Astrocyte (in vitro differentiated cells and primary cell): ENCODE data around the gene JOSD1. TPM values are rescaled to one million over a fixed set of nuclear protein-coding genes. Genes with fewer than 3 reads are reported as not detected.

Experiments
- DNase-seq: peaks from one replicate; pipeline ENCODE4 v3.0.0-alpha.2; 2010; ENCODE audit warnings: low read depth
- FAIRE-seq: peaks from 2 replicates; lab custom pipeline; 2011; peaks lifted over from hg19 to GRCh38; lab: Jason Lieb, UNC
- H2AFZ ChIP-seq: 2 replicates; pipeline ENCODE4 v1.6.0; 2012; ENCODE audit warnings: low read depth, low read length, inconsistent platforms
- H3K27ac ChIP-seq: 2 replicates; pipeline ENCODE4 v1.5.1; 2011; ENCODE audit warnings: low read depth, low read length, inconsistent platforms
- H3K27me3 ChIP-seq: 2 replicates; pipeline ENCODE4 v1.6.0; 2011; ENCODE audit warnings: low read length, inconsistent platforms; ENCODE audit not compliant: insufficient read depth
- H3K36me3 ChIP-seq: 2 replicates; pipeline ENCODE4 v1.5.1; 2011; ENCODE audit warnings: low read length, inconsistent platforms; ENCODE audit not compliant: insufficient read depth
- H3K4me1 ChIP-seq: 2 replicates; pipeline ENCODE4 v1.5.1; 2011; ENCODE audit warnings: low read length, inconsistent platforms; ENCODE audit not compliant: insufficient read depth
- H3K4me2 ChIP-seq: 2 replicates; pipeline ENCODE4 v1.6.0; 2012; ENCODE audit warnings: low read length, inconsistent platforms
- H3K4me3 ChIP-seq: 2 replicates; pipeline ENCODE4 v1.5.1; 2011; ENCODE audit warnings: low read depth, mild to moderate bottlenecking, low read length, inconsistent platforms; ENCODE audit not compliant: insufficient read depth
- H3K79me2 ChIP-seq: 2 replicates; pipeline ENCODE4 v1.6.0; 2012; ENCODE audit warnings: mild to moderate bottlenecking, low read length, inconsistent platforms; ENCODE audit not compliant: insufficient read depth
- H3K9ac ChIP-seq: 2 replicates; pipeline ENCODE4 v1.6.0; 2012; ENCODE audit warnings: mild to moderate bottlenecking, low read length, inconsistent platforms
- H3K9me3 ChIP-seq: 2 replicates; pipeline ENCODE4 v1.5.1; 2012; ENCODE audit warnings: low read depth, mild to moderate bottlenecking, low read length, inconsistent platforms; ENCODE audit not compliant: insufficient read depth
- H4K20me1 ChIP-seq: 2 replicates; pipeline ENCODE4 v1.6.0; 2012; ENCODE audit warnings: low read length, inconsistent platforms; ENCODE audit not compliant: insufficient read depth
- H3K27ac Mint-ChIP-seq: one replicate; pipeline ENCODE4 v1.8.0; 2021; ENCODE audit warnings: mild to moderate bottlenecking, mixed read lengths; ENCODE audit not compliant: unreplicated experiment
- H3K27me3 Mint-ChIP-seq: one replicate; pipeline ENCODE4 v1.8.0; 2021; ENCODE audit warnings: low read depth, mixed read lengths; ENCODE audit not compliant: unreplicated experiment
- H3K36me3 Mint-ChIP-seq: one replicate; pipeline ENCODE4 v1.8.0; 2021; ENCODE audit warnings: low read depth, mixed read lengths; ENCODE audit not compliant: unreplicated experiment
- H3K4me1 Mint-ChIP-seq: one replicate; pipeline ENCODE4 v1.8.0; 2021; ENCODE audit warnings: low read depth, mixed read lengths; ENCODE audit not compliant: unreplicated experiment
- H3K4me3 Mint-ChIP-seq: one replicate; pipeline ENCODE4 v1.8.0; 2021; ENCODE audit warnings: mild to moderate bottlenecking, moderate library complexity, mixed read lengths; ENCODE audit not compliant: unreplicated experiment
- H3K9me3 Mint-ChIP-seq: one replicate; pipeline ENCODE4 v1.8.0; 2021; ENCODE audit warnings: mild to moderate bottlenecking, mixed read lengths; ENCODE audit not compliant: unreplicated experiment
- CTCF ChIP-seq: IDR thresholded peaks from 2 replicates; pipeline ENCODE4 v1.5.1; 2011; ENCODE audit warnings: low read depth, mild to moderate bottlenecking, inconsistent platforms, low read length, moderate library complexity; ENCODE audit not compliant: insufficient read depth
- EZH2 ChIP-seq: IDR thresholded peaks from 2 replicates; pipeline ENCODE4 v1.6.1; 2012; ENCODE audit warnings: mild to moderate bottlenecking, low read length, inconsistent platforms; ENCODE audit not compliant: insufficient read depth
- total RNA-seq: library from RNA; stranded (reverse); gene quantifications from 2 replicates; pipeline ENCODE4 v1.2.1, GENCODE V29; 2021

JOSD1 gene
- total RNA-seq, 1 donor from 2014 or later, result 45.6 TPM

GRCh38 chr22:38707346-38707745 lies 6.6 kb upstream of the JOSD1 start:
- peaks cover 20% of the 10 kb centered on the region for H3K4me1 ChIP-seq
- H3K4me3 ChIP-seq, result peak overlapping the region; percentile 85
- H3K4me1 Mint-ChIP-seq, result peaks cover 29% of the 10 kb centered on the region
- no peaks in the 10 kb centered on the region for H3K9me3 Mint-ChIP-seq
- H4K20me1 ChIP-seq, result peaks cover 58% of the 10 kb centered on the region
- H3K9ac ChIP-seq, result peak overlapping the region; percentile 95
- H3K36me3 ChIP-seq, result peaks cover 3% of the 10 kb centered on the region
- H3K27me3 ChIP-seq, result no peaks in the 10 kb centered on the region
- H3K27me3 Mint-ChIP-seq, result no peaks in the 10 kb centered on the region
- no peak for TF ChIP-seq EZH2
- H3K4me2 ChIP-seq, result peak overlapping the region; percentile 94
- peak overlapping the region; percentile 91 for H3K27ac Mint-ChIP-seq
- H3K9me3 ChIP-seq, result no peaks in the 10 kb centered on the region
- peaks cover 65% of the 10 kb centered on the region for H3K79me2 ChIP-seq
- no peak overlapping the region for H2AFZ ChIP-seq
- H3K27ac ChIP-seq, result no peak overlapping the region
- no peak for FAIRE-seq
- peak overlapping the region; percentile 97 for H3K4me3 Mint-ChIP-seq
- DNase-seq, result peak; percentile 42
- H3K36me3 Mint-ChIP-seq, result peaks cover 10% of the 10 kb centered on the region

GRCh38 chr22:38706901-38707195 lies 6.1 kb upstream of the JOSD1 start:
- Histone ChIP-seq H3K4me2 (peak overlapping the region; percentile 94), H4K20me1 (peaks cover 53% of the 10 kb centered on the region), H2AFZ (no peak overlapping the region), H3K9me3 (no peaks in the 10 kb centered on the region), H3K9ac (peak overlapping the region; percentile 95), H3K79me2 (peaks cover 61% of the 10 kb centered on the region), H3K27me3 (no peaks in the 10 kb centered on the region), H3K4me3 (peak overlapping the region; percentile 85), H3K36me3 (peaks cover 3% of the 10 kb centered on the region), H3K27ac (peak overlapping the region; percentile 85), H3K4me1 (peaks cover 20% of the 10 kb centered on the region)
- Mint-ChIP-seq H3K4me1 (peaks cover 25% of the 10 kb centered on the region), H3K4me3 (peak overlapping the region; percentile 97), H3K27ac (peak overlapping the region; percentile 91), H3K9me3 (no peaks in the 10 kb centered on the region), H3K27me3 (no peaks in the 10 kb centered on the region), H3K36me3 (peaks cover 9% of the 10 kb centered on the region)
- no peak for FAIRE-seq
- TF ChIP-seq EZH2, result no peak
- no peak for TF ChIP-seq CTCF
- no peak for DNase-seq

GRCh38 chr22:38706101-38706900 lies 5.6 kb upstream of the JOSD1 start:
- peaks cover 25% of the 10 kb centered on the region for H3K4me1 Mint-ChIP-seq

More at GRCh38 chr22:38706101-38706900, 5.6 kb upstream of the JOSD1 start:
- H3K27ac Mint-ChIP-seq, result peak overlapping the region; percentile 91
- peak overlapping the region; percentile 95 for H3K9ac ChIP-seq
- DNase-seq (no peak), FAIRE-seq (no peak)
- no peaks in the 10 kb centered on the region for H3K27me3 ChIP-seq
- H3K9me3 Mint-ChIP-seq, result no peaks in the 10 kb centered on the region
- peaks cover 3% of the 10 kb centered on the region for H3K36me3 ChIP-seq
- peak overlapping the region; percentile 56 for H2AFZ ChIP-seq
- H4K20me1 ChIP-seq, result peaks cover 49% of the 10 kb centered on the region
- peaks cover 55% of the 10 kb centered on the region for H3K79me2 ChIP-seq
- peak overlapping the region; percentile 85 for H3K4me3 ChIP-seq
- peaks cover 25% of the 10 kb centered on the region for H3K4me1 ChIP-seq
- no peaks in the 10 kb centered on the region for H3K27me3 Mint-ChIP-seq
- peak overlapping the region; percentile 94 for H3K4me2 ChIP-seq
- H3K9me3 ChIP-seq, result no peaks in the 10 kb centered on the region
- H3K27ac ChIP-seq, result peak overlapping the region; percentile 85
- TF ChIP-seq EZH2 (no peak), CTCF (no peak)
- H3K4me3 Mint-ChIP-seq, result peak overlapping the region; percentile 97
- H3K36me3 Mint-ChIP-seq, result peaks cover 9% of the 10 kb centered on the region
